ENCODE results near the gene ACSF3.

- TF ChIP-seq CTCF (conservative IDR thresholded peaks at IDR 0.05 in 1 of 2, IDR thresholded peaks at IDR 0.05 in 1 of 2; ENCODE audit: low read depth in 1 of 2, low read length in 2 of 2) (no peak), EZH2 (IDR thresholded peaks at IDR 0.05; ENCODE audit: low read length, missing control alignments) (no peak)
Observed at GRCh38 chr16:89085755-89086154, 7.9 kb upstream of the ACSF3 start.

Measured in fibroblast of lung (primary cell).